ENCODE data around the gene ATP6V1F.

ATP6V1F gene

GRCh38 chr7:128902761-128903585 is 40.3 kb downstream of the ATP6V1F start:
- H3K27ac ChIP-seq (ENCODE audit: low read depth, low read length), result no peak overlapping the region

DNA sequence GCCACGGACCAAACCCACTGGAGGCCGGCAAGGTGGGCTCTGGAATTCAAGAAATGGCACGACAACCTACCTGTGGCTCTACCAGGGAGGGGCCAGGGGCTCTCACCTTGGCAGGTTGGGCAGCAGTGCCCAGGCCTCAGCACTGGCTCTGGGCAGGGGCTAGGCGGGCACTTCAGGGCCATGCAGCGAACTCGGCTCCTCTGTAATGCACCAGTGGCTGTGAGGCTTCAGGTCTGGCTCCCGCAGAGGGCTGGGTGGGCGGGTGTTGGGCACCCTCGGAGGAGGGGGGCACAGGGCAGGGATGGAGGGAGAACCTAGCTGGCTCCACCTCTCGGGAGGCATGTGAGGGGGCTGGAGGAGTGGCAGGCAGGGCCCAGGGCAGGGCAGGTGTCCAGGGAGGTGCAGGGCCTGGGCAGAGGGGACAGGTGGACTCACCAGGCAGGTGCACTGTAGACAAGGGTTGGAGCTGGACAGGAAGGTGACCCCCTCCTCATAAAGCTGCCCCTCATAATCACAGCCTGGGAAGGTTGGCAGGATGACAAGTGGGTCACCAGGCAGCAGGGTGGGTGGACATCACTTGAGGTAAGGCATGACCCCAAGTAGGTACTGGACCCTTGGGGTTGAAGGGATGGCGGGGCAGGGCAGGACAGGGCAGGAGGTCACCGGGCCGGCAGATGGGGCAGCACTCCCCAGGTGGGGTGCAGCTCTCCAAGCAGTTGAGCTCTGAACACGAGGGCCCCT is 41.1 kb downstream of the ATP6V1F start:
- no peak overlapping the region for H3K27ac ChIP-seq (ENCODE audit: low read depth, low read length)
- no peaks in the 10 kb centered on the region for H4K20me1 ChIP-seq (ENCODE audit: control insufficient read depth, insufficient read depth, low read depth, low read length)
- 0 out of 2 replicates have a peak, but pooled peaks cover 5% of the 10 kb centered on the region for H3K9me3 ChIP-seq (ENCODE audit: control insufficient read depth, insufficient read depth, low read length)
- H3K27me3 ChIP-seq (ENCODE audit: control insufficient read depth, low read length), result peaks cover 7% of the 10 kb centered on the region; the same call in 1 of the 2 replicates
- no peaks in the 10 kb centered on the region for H3K79me2 ChIP-seq (ENCODE audit: control insufficient read depth, low read length)
- no peaks in the 10 kb centered on the region for H3K36me3 ChIP-seq (ENCODE audit: control insufficient read depth, low read length)
- H3K4me3 ChIP-seq (ENCODE audit: low read length), result no peak overlapping the region
- no peaks in the 10 kb centered on the region for H3K9me2 ChIP-seq (replicated peaks; ENCODE audit: control insufficient read depth, low read length)
- no peaks in the 10 kb centered on the region for H3F3A ChIP-seq (ENCODE audit: control insufficient read depth, insufficient read depth)
- TF ChIP-seq CTCF (IDR thresholded peaks at IDR 0.05; ENCODE audit: low read depth, low read length, poor library complexity, severe bottlenecking) (no peak), EZH2phosphoT487 (IDR thresholded peaks at IDR 0.05; ENCODE audit: borderline replicate concordance, low read length) (no peak)
- H3K4me1 ChIP-seq (ENCODE audit: control insufficient read depth, low read length), result peaks cover 3% of the 10 kb centered on the region
- H3K4me2 ChIP-seq (ENCODE audit: low read length), result peak overlapping the region; percentile 44; the same call in 1 of the 2 replicates

More at GRCh38 chr7:128902761-128903585, 40.3 kb downstream of the ATP6V1F start:
- TF ChIP-seq EZH2phosphoT487 (IDR thresholded peaks at IDR 0.05; ENCODE audit: borderline replicate concordance, low read length) (no peak), CTCF (IDR thresholded peaks at IDR 0.05; ENCODE audit: low read depth, low read length, poor library complexity, severe bottlenecking) (no peak)
- H3K9me3 ChIP-seq (ENCODE audit: control insufficient read depth, insufficient read depth, low read length), result 0 out of 2 replicates have a peak, but pooled peaks cover 5% of the 10 kb centered on the region
- no peaks in the 10 kb centered on the region for H3K9me2 ChIP-seq (replicated peaks; ENCODE audit: control insufficient read depth, low read length)
- H3K4me3 ChIP-seq (ENCODE audit: low read length), result no peak overlapping the region
- no peak overlapping the region for H3K4me2 ChIP-seq (ENCODE audit: low read length)
- no peaks in the 10 kb centered on the region for H3K79me2 ChIP-seq (ENCODE audit: control insufficient read depth, low read length)
- 0 out of 2 replicates have a peak, but pooled peaks cover 6% of the 10 kb centered on the region for H3K27me3 ChIP-seq (ENCODE audit: control insufficient read depth, low read length)
- no peaks in the 10 kb centered on the region for H3F3A ChIP-seq (ENCODE audit: control insufficient read depth, insufficient read depth)
- no peaks in the 10 kb centered on the region for H3K36me3 ChIP-seq (ENCODE audit: control insufficient read depth, low read length)
- peaks cover 3% of the 10 kb centered on the region for H3K4me1 ChIP-seq (ENCODE audit: control insufficient read depth, low read length)
- H4K20me1 ChIP-seq (ENCODE audit: control insufficient read depth, insufficient read depth, low read depth, low read length), result no peaks in the 10 kb centered on the region

- peak overlapping the region; percentile 24; the same call in 1 of the 2 replicates for H3K4me3 ChIP-seq (ENCODE audit: low read length)
- no peaks in the 10 kb centered on the region for H3K9me2 ChIP-seq (replicated peaks; ENCODE audit: control insufficient read depth, low read length)
- peaks cover 15% of the 10 kb centered on the region; the same call in 1 of the 2 replicates for H3K27me3 ChIP-seq (ENCODE audit: control insufficient read depth, low read length)
- H3K27ac ChIP-seq (ENCODE audit: low read depth, low read length), result no peak overlapping the region
- H3F3A ChIP-seq (ENCODE audit: control insufficient read depth, insufficient read depth), result no peaks in the 10 kb centered on the region
- H3K4me1 ChIP-seq (ENCODE audit: control insufficient read depth, low read length), result peaks cover 3% of the 10 kb centered on the region
- H3K36me3 ChIP-seq (ENCODE audit: control insufficient read depth, low read length), result no peaks in the 10 kb centered on the region
- TF ChIP-seq EZH2phosphoT487 (IDR thresholded peaks at IDR 0.05; ENCODE audit: borderline replicate concordance, low read length) (no peak), CTCF (IDR thresholded peaks at IDR 0.05; ENCODE audit: low read depth, low read length, poor library complexity, severe bottlenecking) (peak; percentile 91)
- no peaks in the 10 kb centered on the region for H3K79me2 ChIP-seq (ENCODE audit: control insufficient read depth, low read length)
- H3K9me3 ChIP-seq (ENCODE audit: control insufficient read depth, insufficient read depth, low read length), result 0 out of 2 replicates have a peak, but pooled peaks cover 1% of the 10 kb centered on the region
- H3K4me2 ChIP-seq (ENCODE audit: low read length), result peak overlapping the region; percentile 44
- H4K20me1 ChIP-seq (ENCODE audit: control insufficient read depth, insufficient read depth, low read depth, low read length), result no peaks in the 10 kb centered on the region
These were observed 41.9 kb downstream of the ATP6V1F start for GRCh38 chr7:128904381-128905197.
